Stimulated activated CD4-positive, alpha-beta T cell treated with anti-CD3 and anti-CD28 coated beads, Interleukin-4, amount 100 ng/mL, for 4 hours (primary cell): ENCODE results near the gene ACKR1.

Source experiments
- DNase-seq, 2 experiments: peaks; one replicate each; pipeline ENCODE4 v3.0.0-alpha.2; 2020

Gene ACKR1

GRCh38 chr1:159223004-159223403 lies 18.3 kb downstream of the ACKR1 start:
- no peak for DNase-seq

GRCh38 chr1:159228554-159228953 lies 23.9 kb downstream of the ACKR1 start:
- DNase-seq = no peak

GRCh38 chr1:159229260-159229885 lies 24.7 kb downstream of the ACKR1 start:
- no peak for DNase-seq

- DNase-seq = no peak
Measured at GRCh38 chr1:159229896-159230295, 25.2 kb downstream of the ACKR1 start.

- no peak for DNase-seq
Measured at GRCh38 chr1:159239551-159240220, 35.0 kb downstream of the ACKR1 start.

- no peak for DNase-seq
Measured at GRCh38 chr1:159247266-159247665, 42.6 kb downstream of the ACKR1 start.

GRCh38 chr1:159248311-159248710 lies 43.6 kb downstream of the ACKR1 start:
- DNase-seq = no peak

- DNase-seq = no peak
Measured at GRCh38 chr1:159250638-159251216, 46.1 kb downstream of the ACKR1 start.
